Ectodermal cell (in vitro differentiated cells): ENCODE data around the gene PLXNB1.

Experiments
- H3K27ac ChIP-seq: 2 replicates; pipeline ENCODE4 v1.7.0; 2013; ENCODE audit warnings: mild to moderate bottlenecking, low read depth, low read length; ENCODE audit not compliant: insufficient read depth, poor library complexity, severe bottlenecking
- H3K27me3 ChIP-seq: 2 replicates; pipeline ENCODE4 v1.7.0; 2013; ENCODE audit warnings: mild to moderate bottlenecking, low read length; ENCODE audit not compliant: insufficient read depth, control insufficient read depth, poor library complexity, severe bottlenecking
- H3K36me3 ChIP-seq: one replicate; pipeline ENCODE4 v1.7.0; 2013; ENCODE audit warnings: low read length; ENCODE audit not compliant: control insufficient read depth, insufficient read depth
- H3K4me1 ChIP-seq: one replicate; pipeline ENCODE4 v1.7.0; 2013; ENCODE audit warnings: low read length; ENCODE audit not compliant: control insufficient read depth, insufficient read depth
- H3K4me3 ChIP-seq: 2 replicates; pipeline ENCODE4 v1.7.0; 2013; ENCODE audit warnings: low read depth, low read length, control low read depth; ENCODE audit not compliant: insufficient read depth
- H3K9me3 ChIP-seq: 2 replicates; pipeline ENCODE4 v1.7.0; 2013; ENCODE audit warnings: mild to moderate bottlenecking, low read length, moderate library complexity; ENCODE audit not compliant: control insufficient read depth
- WGBS, 2 experiments: methylation state at CpG; one replicate each; pipeline ENCODE4 v1.1.7; 2013; ENCODE audit warnings: missing lambda C conversion rate in 2 of 2; 5-methylcytosine and 5-hydroxymethylcytosine counted together

The PLXNB1 gene

DNA sequence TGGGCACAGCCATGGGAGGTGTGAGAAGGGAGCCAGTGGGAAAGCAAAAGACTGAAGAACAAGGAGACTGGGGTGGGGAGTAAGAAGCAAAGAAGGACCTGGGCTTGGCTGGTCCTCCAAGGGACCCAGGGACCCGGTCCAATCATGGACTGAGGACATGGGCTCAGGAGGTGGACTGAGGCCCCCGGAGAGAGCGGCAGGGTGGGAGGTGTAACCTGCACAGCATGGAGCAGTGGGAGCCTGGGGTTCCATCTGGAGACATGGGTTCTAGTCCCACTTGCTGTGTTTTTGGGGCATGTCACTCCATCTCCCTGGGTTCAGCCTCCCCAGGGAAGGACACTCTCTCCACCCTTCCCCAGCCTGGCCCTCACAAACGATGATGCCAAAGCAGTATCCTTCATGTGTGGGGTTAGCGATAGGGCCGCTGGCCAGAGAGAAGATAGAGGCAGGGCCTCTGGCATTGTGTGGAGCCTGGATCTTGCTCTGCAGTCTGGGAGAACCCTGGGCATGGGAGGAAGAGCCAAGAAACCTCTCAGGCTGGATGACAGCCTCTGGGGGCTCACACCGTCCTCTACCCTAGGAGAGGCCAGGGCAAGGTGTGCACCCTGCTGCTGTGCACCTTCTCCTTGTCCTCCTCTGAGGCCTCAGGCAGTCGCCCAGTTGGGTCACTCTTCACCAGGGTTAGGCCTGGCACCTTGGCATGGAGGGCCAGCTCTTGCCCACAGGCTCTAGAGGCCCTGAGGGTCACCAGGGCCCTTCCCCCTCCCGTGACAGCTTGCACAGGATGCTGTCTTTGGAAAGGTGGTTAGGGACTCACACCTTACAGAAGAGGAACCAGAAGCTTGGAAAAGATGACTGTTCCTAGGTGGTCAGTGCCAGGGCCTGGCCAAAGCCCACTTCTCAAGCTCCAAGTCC is 31.9 kb downstream of the PLXNB1 start:
- WGBS, 2 experiments, result 89 to 90% methylated on average over 9 of the region's 9 CpGs
- Histone ChIP-seq H3K4me1 (no peaks in the 10 kb centered on the region), H3K27me3 (no peaks in the 10 kb centered on the region), H3K9me3 (no peaks in the 10 kb centered on the region), H3K36me3 (no peaks in the 10 kb centered on the region), H3K4me3 (no peak overlapping the region), H3K27ac (no peak overlapping the region)

DNA sequence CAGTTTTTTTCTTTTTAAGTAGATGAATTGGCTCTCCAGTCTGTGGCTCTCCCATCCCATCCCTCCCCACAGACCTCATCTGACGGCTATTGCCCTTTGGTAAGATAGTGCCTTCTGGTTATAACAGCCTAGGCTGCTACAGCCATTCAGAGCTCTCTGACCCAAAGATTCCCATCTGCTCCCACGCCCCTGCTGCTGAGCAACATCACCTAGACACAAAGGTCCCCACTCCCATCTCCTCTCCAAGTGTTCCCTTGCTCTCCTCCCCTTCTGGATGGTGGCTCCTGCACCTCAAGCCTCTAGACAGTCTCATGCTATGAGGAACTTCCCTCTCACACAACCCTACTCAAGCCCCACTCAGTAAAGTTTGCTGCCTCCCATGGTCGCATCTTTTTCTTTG is 34.2 kb downstream of the PLXNB1 start:
- no peak overlapping the region for H3K27ac ChIP-seq
- no peaks in the 10 kb centered on the region for H3K27me3 ChIP-seq
- H3K36me3 ChIP-seq, result no peaks in the 10 kb centered on the region
- H3K9me3 ChIP-seq, result no peaks in the 10 kb centered on the region
- no peaks in the 10 kb centered on the region for H3K4me1 ChIP-seq
- no peak overlapping the region for H3K4me3 ChIP-seq
- WGBS, 2 experiments, result 72 to 80% methylated on average over 3 of the region's 3 CpGs

DNA sequence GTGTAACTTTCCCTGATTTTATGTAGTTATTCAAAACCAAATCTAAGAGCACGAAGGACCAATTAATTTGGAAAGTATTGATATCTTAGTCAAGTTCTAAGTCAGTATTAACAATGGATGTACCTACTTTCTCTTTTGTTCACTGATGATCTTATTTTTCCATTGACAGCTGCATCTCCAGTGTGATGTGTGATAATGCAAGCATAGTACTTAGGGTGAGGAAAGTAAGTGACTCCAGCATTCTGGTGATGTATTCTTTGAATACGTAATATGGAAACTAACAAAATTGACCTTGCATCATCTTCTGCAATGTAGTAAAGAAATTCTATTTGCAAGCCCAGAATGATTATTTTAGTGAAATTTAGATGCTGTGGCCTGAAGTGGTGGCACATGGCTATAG is 35.5 kb downstream of the PLXNB1 start:
- Histone ChIP-seq H3K27ac (no peak overlapping the region), H3K27me3 (no peaks in the 10 kb centered on the region), H3K4me3 (no peak overlapping the region), H3K36me3 (no peaks in the 10 kb centered on the region), H3K9me3 (no peaks in the 10 kb centered on the region), H3K4me1 (no peaks in the 10 kb centered on the region)
- WGBS, 2 experiments, result 98 to 100% methylated on average over 2 of the region's 2 CpGs

DNA sequence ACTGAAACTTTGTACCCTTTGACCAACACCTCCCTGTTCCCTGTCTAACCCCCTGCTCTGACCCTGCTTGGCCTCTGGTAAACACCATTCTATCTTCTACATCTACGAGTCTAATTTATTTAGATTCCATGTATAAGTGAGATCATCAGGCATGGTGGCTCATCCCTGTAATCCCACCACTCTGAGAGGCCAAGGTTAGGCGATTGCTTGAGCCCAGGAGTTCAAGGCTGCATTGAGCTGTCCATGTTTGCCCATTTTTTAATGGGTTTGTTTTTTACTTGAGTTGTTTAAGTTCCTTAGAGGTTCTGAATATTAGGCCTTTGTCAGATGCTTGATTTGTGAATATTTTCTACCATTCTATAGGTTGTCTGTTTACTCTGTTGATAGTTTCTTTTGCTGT is 40.9 kb downstream of the PLXNB1 start:
- Histone ChIP-seq H3K27me3 (no peaks in the 10 kb centered on the region), H3K4me1 (no peaks in the 10 kb centered on the region), H3K27ac (no peak overlapping the region), H3K4me3 (no peak overlapping the region), H3K36me3 (no peaks in the 10 kb centered on the region), H3K9me3 (no peaks in the 10 kb centered on the region)
- 89 to 90% methylated on average over 2 of the region's 2 CpGs for WGBS, 2 experiments

DNA sequence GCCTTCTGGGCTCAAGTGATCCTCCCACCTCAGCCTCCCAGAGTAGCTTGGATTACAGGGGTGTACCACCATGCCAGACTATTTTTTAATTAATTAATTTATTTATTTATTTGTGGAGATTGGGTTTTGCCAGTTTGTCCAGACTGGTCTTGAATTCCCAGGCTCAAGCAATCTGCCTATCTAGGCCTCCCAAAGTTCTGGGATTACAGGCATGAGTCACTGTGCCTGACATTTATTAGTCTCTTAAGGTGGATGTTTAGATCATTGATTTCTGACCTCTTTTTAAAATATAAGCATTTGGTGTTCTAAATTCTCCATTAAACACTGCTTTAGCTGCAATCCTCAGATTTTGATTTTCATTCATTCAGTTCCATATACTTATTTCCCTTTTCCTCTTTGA is 42.3 kb downstream of the PLXNB1 start:
- H3K4me3 ChIP-seq, result no peak overlapping the region
- H3K27ac ChIP-seq, result no peak overlapping the region
- H3K36me3 ChIP-seq, result no peaks in the 10 kb centered on the region
- no peaks in the 10 kb centered on the region for H3K4me1 ChIP-seq
- H3K9me3 ChIP-seq, result no peaks in the 10 kb centered on the region
- H3K27me3 ChIP-seq, result no peaks in the 10 kb centered on the region

DNA sequence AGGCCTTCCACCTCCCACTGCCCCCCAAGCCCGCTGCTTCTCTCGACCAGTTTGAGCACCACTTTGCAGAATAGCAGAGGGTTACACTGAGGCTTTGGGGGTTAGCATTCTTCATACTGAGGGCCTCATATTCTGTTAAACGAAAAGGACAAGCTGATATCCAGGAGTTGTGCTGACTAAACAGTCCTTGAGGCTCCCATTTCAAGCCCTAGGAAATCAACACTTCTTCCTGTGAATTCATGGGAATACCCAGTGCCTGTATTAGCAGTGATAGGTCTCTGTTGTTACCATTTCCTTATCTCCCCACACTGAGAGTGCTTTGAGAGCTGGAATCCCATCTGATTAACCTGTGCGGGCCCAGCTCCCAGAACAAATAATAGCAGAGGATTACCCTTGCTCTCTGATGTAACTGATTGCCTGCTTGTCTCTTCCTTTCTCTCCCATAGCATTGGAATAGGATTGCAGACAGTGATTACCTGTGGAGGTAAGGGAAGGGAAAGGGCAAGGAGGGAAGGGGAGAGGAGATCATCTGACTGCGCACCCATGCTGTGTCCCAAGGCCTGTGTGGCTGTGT is 56.9 kb downstream of the PLXNB1 start:
- H3K9me3 ChIP-seq, result no peaks in the 10 kb centered on the region
- no peak overlapping the region for H3K27ac ChIP-seq
- 83 to 88% methylated on average over 5 of the region's 5 CpGs for WGBS, 2 experiments
- no peaks in the 10 kb centered on the region for H3K36me3 ChIP-seq
- peaks cover 5% of the 10 kb centered on the region for H3K4me1 ChIP-seq
- H3K4me3 ChIP-seq, result no peak overlapping the region
- no peaks in the 10 kb centered on the region for H3K27me3 ChIP-seq

DNA sequence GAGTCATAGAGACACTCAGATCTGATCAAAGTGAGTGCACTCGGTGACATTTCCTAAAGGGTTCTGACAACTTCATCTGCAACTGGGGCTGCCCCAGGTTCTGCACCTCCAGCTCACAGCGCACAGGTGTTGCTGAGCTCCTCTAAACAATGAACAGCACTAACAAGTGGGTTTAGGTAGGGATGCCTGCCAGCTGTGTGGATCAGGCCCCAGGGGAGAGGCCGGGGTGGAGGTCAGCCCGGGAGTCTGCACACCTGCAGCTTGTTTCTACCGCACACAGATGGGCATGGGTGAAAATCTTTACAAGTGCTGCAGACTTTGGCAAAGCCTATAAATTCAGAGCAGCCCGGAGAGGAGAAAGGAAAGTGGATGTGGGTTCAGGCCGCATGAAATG is 57.5 kb downstream of the PLXNB1 start:
- no peaks in the 10 kb centered on the region for H3K9me3 ChIP-seq
- 88 to 89% methylated on average over 7 of the region's 7 CpGs for WGBS, 2 experiments
- no peaks in the 10 kb centered on the region for H3K27me3 ChIP-seq
- no peak overlapping the region for H3K27ac ChIP-seq
- H3K4me3 ChIP-seq, result no peak overlapping the region
- peaks cover 5% of the 10 kb centered on the region for H3K4me1 ChIP-seq
- H3K36me3 ChIP-seq, result no peaks in the 10 kb centered on the region

DNA sequence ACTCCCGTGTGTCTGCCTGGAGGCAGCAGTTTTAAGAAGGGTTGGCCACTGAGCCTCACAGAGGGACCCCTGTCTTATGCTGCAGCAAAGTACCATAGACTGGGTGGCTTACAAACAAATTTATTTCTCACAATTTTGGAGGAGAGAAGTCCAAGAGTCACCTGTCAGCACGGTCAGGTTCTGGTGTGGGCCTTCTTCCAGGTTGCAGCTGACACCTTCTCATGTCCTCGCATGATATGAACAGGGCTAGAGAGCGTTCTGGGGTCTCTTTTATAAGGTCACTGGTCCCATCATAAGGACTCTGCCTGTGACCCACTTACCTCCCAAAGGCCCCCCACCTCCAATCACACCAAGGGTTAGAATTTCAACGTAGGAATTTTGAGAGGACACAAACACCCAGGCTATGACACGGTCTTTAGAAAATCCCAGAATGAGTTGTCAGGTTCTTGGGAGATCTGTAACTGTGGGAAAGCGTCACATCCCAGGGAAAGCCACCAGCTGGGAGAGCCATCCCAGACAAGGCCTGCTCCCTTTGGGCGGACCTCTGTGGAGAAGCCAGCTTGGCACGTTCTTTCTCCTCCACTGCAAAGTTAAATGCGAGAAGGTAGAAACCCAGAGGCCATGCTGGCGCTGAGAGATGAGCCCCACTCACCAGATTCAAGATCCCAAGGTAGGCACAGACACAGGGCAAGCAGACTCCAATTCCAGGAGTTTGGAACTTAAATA is 58.1 kb downstream of the PLXNB1 start, which contains the start of gene FBXW12:
FBXW12 (plus strand) TSS at position 569 of the 726 bp plus-strand sequence. CDS start 549 bp downstream, outside the sequence.
- H3K9me3 ChIP-seq, result no peaks in the 10 kb centered on the region
- no peaks in the 10 kb centered on the region for H3K36me3 ChIP-seq
- no peaks in the 10 kb centered on the region for H3K27me3 ChIP-seq
- H3K4me1 ChIP-seq, result peaks cover 5% of the 10 kb centered on the region
- no peak within 1 kb of the TSS for H3K4me3 ChIP-seq
- no peak within 1 kb of the TSS for H3K27ac ChIP-seq
- 91 to 94% methylated on average over 11 of the region's 11 CpGs for WGBS, 2 experiments

DNA sequence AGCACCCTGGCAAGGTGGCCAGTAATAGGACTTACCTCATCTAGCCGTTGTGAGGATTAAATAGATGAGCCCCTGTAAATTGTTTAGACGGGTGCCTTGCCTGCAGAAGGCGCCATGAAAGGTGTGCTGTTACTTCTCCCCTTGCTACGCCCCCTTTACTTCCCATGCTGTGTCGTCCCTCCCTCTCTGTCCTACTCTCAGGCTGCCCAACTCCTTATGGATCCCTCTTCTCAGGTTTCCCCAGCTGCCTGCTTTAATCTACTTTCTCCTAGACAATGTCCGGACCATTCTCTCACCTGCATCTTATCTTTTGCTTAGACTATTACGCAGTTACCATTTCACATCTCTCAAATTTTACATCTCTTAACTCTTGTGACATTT is 59.6 kb downstream of the PLXNB1 start:
- no peak overlapping the region for H3K27ac ChIP-seq
- peaks cover 5% of the 10 kb centered on the region for H3K4me1 ChIP-seq
- 70 to 76% methylated on average over 7 of the region's 7 CpGs for WGBS, 2 experiments
- no peaks in the 10 kb centered on the region for H3K36me3 ChIP-seq
- H3K4me3 ChIP-seq, result no peak overlapping the region
- no peaks in the 10 kb centered on the region for H3K27me3 ChIP-seq
- no peaks in the 10 kb centered on the region for H3K9me3 ChIP-seq

DNA sequence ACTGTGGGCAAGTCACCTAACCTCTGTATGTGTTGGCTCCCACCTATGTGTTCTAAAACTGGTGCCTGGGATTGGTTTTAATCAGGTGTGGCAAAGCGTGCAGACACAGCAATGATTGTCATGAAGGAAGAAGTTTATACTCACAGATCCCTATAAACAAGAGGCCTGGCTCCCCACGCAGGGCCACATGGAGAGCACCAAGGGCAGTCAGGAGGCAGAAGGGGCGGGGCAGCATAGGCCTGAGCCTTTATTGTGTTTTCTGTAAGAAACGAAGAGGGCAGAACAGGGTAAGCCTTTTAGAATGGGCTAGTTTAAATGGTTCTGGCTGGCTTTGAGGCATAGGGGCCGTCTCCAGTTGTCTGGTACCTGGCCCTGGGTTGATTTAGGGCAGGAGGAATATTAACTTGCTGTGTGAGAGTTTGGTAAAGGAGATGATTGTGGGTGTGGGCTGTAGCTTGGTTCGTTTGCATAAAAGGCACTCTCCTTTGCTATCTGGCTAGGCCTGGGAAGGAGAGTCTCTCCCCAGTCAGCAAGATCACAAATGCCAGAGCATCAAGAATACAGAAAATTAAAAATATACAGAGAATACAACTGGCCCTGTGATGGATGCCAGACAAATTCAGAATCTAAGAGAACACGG is 60.1 kb downstream of the PLXNB1 start:
- Histone ChIP-seq H3K9me3 (no peaks in the 10 kb centered on the region), H3K4me3 (no peak overlapping the region), H3K27ac (no peak overlapping the region), H3K36me3 (no peaks in the 10 kb centered on the region), H3K27me3 (no peaks in the 10 kb centered on the region), H3K4me1 (peaks cover 5% of the 10 kb centered on the region)
- 53 to 54% methylated on average over 7 of the region's 7 CpGs for WGBS, 2 experiments
